Panc1 (cell line): ENCODE measurements around the gene ETAA1.

Source experiments
- POLR2AphosphoS5 ChIP-seq: IDR thresholded peaks from 2 replicates; pipeline ENCODE4 v1.6.1; 2012; ENCODE audit warnings: mild to moderate bottlenecking, low read depth, low read length, moderate library complexity
- TCF7L2 ChIP-seq: IDR thresholded peaks from 2 replicates; pipeline ENCODE4 v1.6.1; 2011; ENCODE audit warnings: mild to moderate bottlenecking, low read depth, low read length, inconsistent platforms
- TF ChIP-seq, protein P1 (sequence below): fragments of 450-650 bp; IDR thresholded peaks from 2 replicates; pipeline ENCODE4 v1.5.1; 2017; ENCODE audit warnings: mild to moderate bottlenecking

DNA sequence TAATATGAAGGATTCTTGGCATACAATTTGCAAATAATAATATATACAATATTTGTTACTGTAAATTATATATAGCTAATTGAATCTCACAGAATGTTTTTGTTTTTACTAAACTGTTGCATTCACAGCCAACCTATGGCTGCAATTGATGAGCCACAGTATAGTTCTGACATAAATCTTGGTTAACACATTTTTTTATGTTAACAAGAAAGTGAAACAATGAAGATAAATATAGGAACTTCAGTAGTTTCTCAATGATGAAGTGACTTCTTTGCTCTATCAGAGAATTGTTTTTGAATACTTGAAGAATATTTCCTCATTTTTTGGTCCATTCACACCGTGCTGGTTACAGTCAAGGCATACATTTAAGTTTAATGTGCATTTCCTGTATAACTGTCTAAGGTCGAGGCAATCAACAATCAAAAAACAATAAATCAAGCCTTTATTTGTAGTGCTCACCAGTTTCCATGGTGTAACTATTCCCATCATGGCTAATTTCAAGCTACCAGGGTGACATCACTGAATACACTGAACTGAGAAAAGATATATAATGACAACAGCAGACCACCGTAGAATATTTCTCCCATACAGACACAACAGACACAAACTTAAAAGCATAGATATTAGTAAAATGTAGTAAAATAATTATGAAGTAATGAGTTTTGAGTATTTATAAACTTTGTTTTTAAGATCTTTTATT lies 12.9 kb upstream of the ETAA1 start:
- TF ChIP-seq, protein P1, sequence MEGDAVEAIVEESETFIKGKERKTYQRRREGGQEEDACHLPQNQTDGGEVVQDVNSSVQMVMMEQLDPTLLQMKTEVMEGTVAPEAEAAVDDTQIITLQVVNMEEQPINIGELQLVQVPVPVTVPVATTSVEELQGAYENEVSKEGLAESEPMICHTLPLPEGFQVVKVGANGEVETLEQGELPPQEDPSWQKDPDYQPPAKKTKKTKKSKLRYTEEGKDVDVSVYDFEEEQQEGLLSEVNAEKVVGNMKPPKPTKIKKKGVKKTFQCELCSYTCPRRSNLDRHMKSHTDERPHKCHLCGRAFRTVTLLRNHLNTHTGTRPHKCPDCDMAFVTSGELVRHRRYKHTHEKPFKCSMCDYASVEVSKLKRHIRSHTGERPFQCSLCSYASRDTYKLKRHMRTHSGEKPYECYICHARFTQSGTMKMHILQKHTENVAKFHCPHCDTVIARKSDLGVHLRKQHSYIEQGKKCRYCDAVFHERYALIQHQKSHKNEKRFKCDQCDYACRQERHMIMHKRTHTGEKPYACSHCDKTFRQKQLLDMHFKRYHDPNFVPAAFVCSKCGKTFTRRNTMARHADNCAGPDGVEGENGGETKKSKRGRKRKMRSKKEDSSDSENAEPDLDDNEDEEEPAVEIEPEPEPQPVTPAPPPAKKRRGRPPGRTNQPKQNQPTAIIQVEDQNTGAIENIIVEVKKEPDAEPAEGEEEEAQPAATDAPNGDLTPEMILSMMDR = no peak
- no peak for TF ChIP-seq TCF7L2
- TF ChIP-seq POLR2AphosphoS5 = no peak
